Mesendoderm (in vitro differentiated cells): ENCODE results near the gene TTYH1.

Experiments
- DNase-seq: peaks from one replicate; pipeline ENCODE4 v3.0.0; 2013
- H2AK5ac ChIP-seq: 2 replicates; pipeline ENCODE4 v1.6.1; 2013; ENCODE audit warnings: low read length, inconsistent platforms
- H2BK120ac ChIP-seq: 2 replicates; pipeline ENCODE4 v1.6.1; 2013; ENCODE audit warnings: low read depth, mild to moderate bottlenecking, low read length, moderate library complexity, mixed read lengths
- H2BK15ac ChIP-seq: replicated peaks from 2 replicates; pipeline ENCODE4 v1.6.1; 2013; ENCODE audit warnings: low read depth, mild to moderate bottlenecking, moderate library complexity
- H2BK5ac ChIP-seq: 2 replicates; pipeline ENCODE4 v1.6.1; 2013; ENCODE audit warnings: low read length, inconsistent platforms
- H3K18ac ChIP-seq: 2 replicates; pipeline ENCODE4 v1.6.1; 2013; ENCODE audit warnings: mild to moderate bottlenecking, low read length, mixed read lengths
- H3K23ac ChIP-seq: one replicate; pipeline ENCODE4 v1.6.1; 2013; ENCODE audit warnings: low read length
- H3K27ac ChIP-seq: 2 replicates; pipeline ENCODE4 v1.5.1; 2013; ENCODE audit warnings: low read depth, mild to moderate bottlenecking, inconsistent platforms, low read length, moderate library complexity
- H3K27me3 ChIP-seq: 2 replicates; pipeline ENCODE4 v1.6.1; 2013; ENCODE audit warnings: low read length, control low read depth, mild to moderate bottlenecking, inconsistent platforms; ENCODE audit not compliant: insufficient read depth, poor library complexity
- H3K36me3 ChIP-seq: 2 replicates; pipeline ENCODE4 v1.6.1; 2013; ENCODE audit warnings: low read length, inconsistent platforms; ENCODE audit not compliant: control insufficient read depth, insufficient read depth
- H3K4ac ChIP-seq: one replicate; pipeline ENCODE4 v1.6.1; 2013; ENCODE audit warnings: low read depth, mild to moderate bottlenecking, low read length, moderate library complexity
- H3K4me1 ChIP-seq: 2 replicates; pipeline ENCODE4 v1.6.1; 2013; ENCODE audit warnings: low read depth, low read length, inconsistent platforms; ENCODE audit not compliant: control insufficient read depth
- H3K4me2 ChIP-seq: 2 replicates; pipeline ENCODE4 v1.6.1; 2013; ENCODE audit warnings: low read length
- H3K4me3 ChIP-seq: 2 replicates; pipeline ENCODE4 v1.5.1; 2013; ENCODE audit warnings: mild to moderate bottlenecking, low read length
- H3K56ac ChIP-seq: one replicate; pipeline ENCODE4 v1.6.1; 2013; ENCODE audit warnings: low read length
- H3K79me1 ChIP-seq: 2 replicates; pipeline ENCODE4 v1.6.1; 2013; ENCODE audit warnings: low read length, inconsistent platforms
- H3K79me2 ChIP-seq: 2 replicates; pipeline ENCODE4 v1.6.1; 2013; ENCODE audit warnings: mild to moderate bottlenecking, low read length; ENCODE audit not compliant: control insufficient read depth, insufficient read depth
- H3K9ac ChIP-seq: 2 replicates; pipeline ENCODE4 v1.6.1; 2013; ENCODE audit warnings: low read length, inconsistent platforms
- H4K5ac ChIP-seq: one replicate; pipeline ENCODE4 v1.6.1; 2013; ENCODE audit warnings: low read length
- H4K8ac ChIP-seq: one replicate; pipeline ENCODE4 v1.6.1; 2013; ENCODE audit warnings: low read depth, mild to moderate bottlenecking, control low read depth, low read length, moderate library complexity
- WGBS: extraction: QIAGEN DNeasy Blood & Tissue Kit; methylation state at CpG from one replicate; pipeline ENCODE4 v1.1.7; 2013; ENCODE audit warnings: low lambda C conversion rate, missing lambda C conversion rate; ENCODE audit not compliant: insufficient coverage; ENCODE audit errors: extremely low coverage; 5-methylcytosine and 5-hydroxymethylcytosine counted together

The TTYH1 gene

DNA sequence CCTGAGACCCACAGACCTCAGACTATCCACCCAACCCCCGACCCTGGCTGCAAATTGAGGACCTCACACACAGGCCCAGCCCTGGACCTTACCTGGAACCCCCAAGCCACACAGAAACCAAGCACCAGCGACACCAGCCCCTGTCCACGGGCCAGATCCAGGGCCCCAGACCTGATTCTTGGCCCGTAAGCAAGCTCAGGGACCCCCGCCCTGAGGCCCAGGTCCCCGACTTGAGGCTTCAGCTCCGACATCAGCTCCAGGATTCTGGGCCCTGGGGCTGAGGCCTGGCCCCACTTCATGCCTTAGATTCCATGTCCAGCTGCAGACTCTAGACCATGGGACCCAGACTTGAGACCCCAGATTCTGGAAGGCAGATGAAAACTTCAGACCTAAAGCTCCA lies 6.3 kb downstream of the TTYH1 start:
- H3K4me3 ChIP-seq: no peak overlapping the region

DNA sequence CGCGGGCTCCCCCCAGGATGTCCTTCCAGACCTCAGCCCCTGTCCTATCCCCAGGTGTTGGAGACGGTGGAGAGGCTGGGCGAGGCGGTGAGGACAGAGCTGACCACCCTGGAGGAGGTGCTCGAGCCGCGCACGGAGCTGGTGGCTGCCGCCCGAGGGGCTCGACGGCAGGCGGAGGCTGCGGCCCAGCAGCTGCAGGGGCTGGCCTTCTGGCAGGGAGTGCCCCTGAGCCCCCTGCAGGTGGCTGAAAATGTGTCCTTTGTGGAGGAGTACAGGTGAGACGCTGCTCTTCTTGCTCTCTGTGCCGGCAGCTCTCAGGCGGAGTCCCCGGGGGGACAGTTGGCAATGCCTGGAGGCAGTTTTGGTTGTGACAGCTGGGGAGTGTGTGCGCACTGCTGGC lies 6.9 kb downstream of the TTYH1 start:
- Histone ChIP-seq H2BK120ac (no peak overlapping the region), H3K4me2 (no peak overlapping the region), H2BK15ac (no peak overlapping the region), H3K27ac (no peak overlapping the region), H3K79me2 (no peaks in the 10 kb centered on the region), H3K23ac (no peak overlapping the region), H2AK5ac (no peak overlapping the region), H3K4me1 (no peaks in the 10 kb centered on the region), H3K27me3 (no peaks in the 10 kb centered on the region), H3K18ac (no peak overlapping the region), H3K56ac (no peak overlapping the region), H3K9ac (no peak overlapping the region), H2BK5ac (no peak overlapping the region), H3K4me3 (no peak overlapping the region), H4K5ac (no peak overlapping the region), H3K4ac (no peak overlapping the region), H3K36me3 (no peaks in the 10 kb centered on the region), H3K79me1 (no peaks in the 10 kb centered on the region), H4K8ac (no peak overlapping the region)
- no CpG with 5 or more reads among the region's 20 CpGs for WGBS
- DNase-seq: peak; percentile 49

More for the DNA sequence above, 6.3 kb downstream of the TTYH1 start:
- Histone ChIP-seq H2BK120ac (no peak overlapping the region), H3K4me1 (no peaks in the 10 kb centered on the region), H3K4ac (no peak overlapping the region), H3K79me1 (no peaks in the 10 kb centered on the region), H3K4me2 (no peak overlapping the region), H2BK15ac (no peak overlapping the region), H4K5ac (no peak overlapping the region), H2AK5ac (no peak overlapping the region), H4K8ac (no peak overlapping the region), H3K18ac (no peak overlapping the region), H3K9ac (no peak overlapping the region), H3K79me2 (no peaks in the 10 kb centered on the region), H3K23ac (no peak overlapping the region), H3K27ac (no peak overlapping the region), H2BK5ac (no peak overlapping the region), H3K56ac (no peak overlapping the region), H3K36me3 (no peaks in the 10 kb centered on the region), H3K27me3 (peaks cover under 1% of the 10 kb centered on the region)
- WGBS: no CpG with 5 or more reads among the region's 7 CpGs
- no peak for DNase-seq

DNA sequence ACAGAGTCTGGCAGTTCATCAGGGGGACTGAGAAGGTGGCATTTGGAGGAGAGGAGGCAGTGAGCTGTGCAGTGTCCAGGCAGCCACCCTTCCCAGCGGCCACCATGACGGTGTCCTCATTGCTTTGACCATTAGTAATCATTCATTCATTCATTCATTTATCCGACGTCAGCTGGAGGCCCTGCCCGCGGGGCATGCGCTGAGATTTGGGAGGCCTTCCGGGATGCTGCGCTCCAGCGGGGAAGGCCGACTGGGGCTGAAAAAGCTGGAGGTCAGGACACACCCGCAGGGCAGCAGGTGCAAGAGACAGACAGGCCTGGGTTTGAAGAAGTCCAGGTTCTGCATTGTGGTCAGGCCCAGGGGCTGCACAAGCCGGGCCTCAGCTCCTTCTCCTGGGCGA lies 8.9 kb downstream of the TTYH1 start:
- H2AK5ac ChIP-seq: no peak overlapping the region
- no peak overlapping the region for H4K8ac ChIP-seq
- no peak overlapping the region for H3K4me3 ChIP-seq
- no peaks in the 10 kb centered on the region for H3K79me2 ChIP-seq
- no peaks in the 10 kb centered on the region for H3K4me1 ChIP-seq
- no peak for DNase-seq
- H3K36me3 ChIP-seq: no peaks in the 10 kb centered on the region
- no CpG with 5 or more reads among the region's 14 CpGs for WGBS
- H3K27ac ChIP-seq: no peak overlapping the region
- H3K79me1 ChIP-seq: no peaks in the 10 kb centered on the region
- no peak overlapping the region for H3K23ac ChIP-seq
- H4K5ac ChIP-seq: no peak overlapping the region
- H2BK5ac ChIP-seq: no peak overlapping the region
- H3K4ac ChIP-seq: no peak overlapping the region
- no peaks in the 10 kb centered on the region for H3K27me3 ChIP-seq
- no peak overlapping the region for H3K4me2 ChIP-seq
- H3K56ac ChIP-seq: no peak overlapping the region
- no peak overlapping the region for H3K18ac ChIP-seq
- H2BK120ac ChIP-seq: no peak overlapping the region
- H3K9ac ChIP-seq: no peak overlapping the region
- H2BK15ac ChIP-seq: no peak overlapping the region

DNA sequence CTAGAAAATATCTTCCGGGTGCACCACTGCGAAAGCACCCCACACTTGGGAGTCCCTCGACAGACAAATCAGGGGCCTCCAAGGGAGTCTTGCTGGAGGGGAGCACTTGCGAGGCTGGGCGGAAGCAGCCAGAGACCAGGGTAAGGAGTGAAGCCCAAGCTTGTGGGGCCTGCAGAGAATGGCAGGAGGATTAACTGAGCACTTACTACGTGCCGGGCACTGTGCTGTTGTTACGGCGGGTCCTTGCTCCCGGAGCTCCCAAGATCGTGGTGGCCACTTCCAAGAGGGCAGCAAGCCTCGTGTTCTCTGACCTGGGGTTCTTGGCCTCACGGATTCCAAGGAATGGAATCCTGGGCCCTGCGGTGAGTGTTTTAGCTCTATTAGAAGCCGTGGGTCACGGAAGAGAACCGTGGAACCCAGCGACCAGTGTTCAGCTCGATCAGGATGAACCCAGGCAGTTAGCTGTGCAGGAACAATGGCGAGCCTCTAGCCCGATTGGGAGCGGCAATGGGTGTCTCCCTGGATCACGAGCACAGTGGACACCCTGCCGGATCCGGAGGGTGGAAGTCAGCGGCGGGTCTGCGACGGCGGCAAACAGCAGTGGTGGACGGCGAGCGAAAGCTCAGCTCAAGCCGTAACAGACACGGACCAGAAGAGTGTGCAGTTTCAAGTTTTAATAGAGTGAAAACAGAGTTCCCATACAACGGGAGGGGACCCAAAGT lies 9.6 kb downstream of the TTYH1 start:
- H3K56ac ChIP-seq: no peak overlapping the region
- no peak overlapping the region for H2BK5ac ChIP-seq
- H4K8ac ChIP-seq: no peak overlapping the region
- H3K27me3 ChIP-seq: no peaks in the 10 kb centered on the region
- H3K4me1 ChIP-seq: no peaks in the 10 kb centered on the region
- H3K79me1 ChIP-seq: no peaks in the 10 kb centered on the region
- no peak overlapping the region for H3K27ac ChIP-seq
- no peak overlapping the region for H3K9ac ChIP-seq
- no peak overlapping the region for H2BK120ac ChIP-seq
- no peak overlapping the region for H4K5ac ChIP-seq
- no peak overlapping the region for H2BK15ac ChIP-seq
- H3K4ac ChIP-seq: no peak overlapping the region
- H3K4me2 ChIP-seq: no peak overlapping the region
- H3K4me3 ChIP-seq: no peak overlapping the region
- H3K23ac ChIP-seq: no peak overlapping the region
- H3K36me3 ChIP-seq: no peaks in the 10 kb centered on the region
- no peaks in the 10 kb centered on the region for H3K79me2 ChIP-seq
- no CpG with 5 or more reads among the region's 36 CpGs for WGBS
- no peak overlapping the region for H3K18ac ChIP-seq
- H2AK5ac ChIP-seq: no peak overlapping the region
- no peak for DNase-seq

- Histone ChIP-seq H3K4me3 (no peak overlapping the region), H3K18ac (no peak overlapping the region), H3K79me2 (no peaks in the 10 kb centered on the region), H3K27me3 (no peaks in the 10 kb centered on the region), H3K4me2 (no peak overlapping the region), H2BK15ac (no peak overlapping the region), H3K4ac (no peak overlapping the region), H3K36me3 (no peaks in the 10 kb centered on the region), H2BK120ac (no peak overlapping the region), H3K23ac (no peak overlapping the region), H3K4me1 (no peaks in the 10 kb centered on the region), H3K9ac (no peak overlapping the region), H3K56ac (no peak overlapping the region), H4K5ac (no peak overlapping the region), H4K8ac (no peak overlapping the region), H3K79me1 (no peaks in the 10 kb centered on the region), H3K27ac (no peak overlapping the region), H2BK5ac (no peak overlapping the region), H2AK5ac (no peak overlapping the region)
- no peak for DNase-seq
- no CpG with 5 or more reads among the region's 5 CpGs for WGBS
Measured at GRCh38 chr19:54425382-54425723, 10.1 kb downstream of the TTYH1 start.

DNA sequence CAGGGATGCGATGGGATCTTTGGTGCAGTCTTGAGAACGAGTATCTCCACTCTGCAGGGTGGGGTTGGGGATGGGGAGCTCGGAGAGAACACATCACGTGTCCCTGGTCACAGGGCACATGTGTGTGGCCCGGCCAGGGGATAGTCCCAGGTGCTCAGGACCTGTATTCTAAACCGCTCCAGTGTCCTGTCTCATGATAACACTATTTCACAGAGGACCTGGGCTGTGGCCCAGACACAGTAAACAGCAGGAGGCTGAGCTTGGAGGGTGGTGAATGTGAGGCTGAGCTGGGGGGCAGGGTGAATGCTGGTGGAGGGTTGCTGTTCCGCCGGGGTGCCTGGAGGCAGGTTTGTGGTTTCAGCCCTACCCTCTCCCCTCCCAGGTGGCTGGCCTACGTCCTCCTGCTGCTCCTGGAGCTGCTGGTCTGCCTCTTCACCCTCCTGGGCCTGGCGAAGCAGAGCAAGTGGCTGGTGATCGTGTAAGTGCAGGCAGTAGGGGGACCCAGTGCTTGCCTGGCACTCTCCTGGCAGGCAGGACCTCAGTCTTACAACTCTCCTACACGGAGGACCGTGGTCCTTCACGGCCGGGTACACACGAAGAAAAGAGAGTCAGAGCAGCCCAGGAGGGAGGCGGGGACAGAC lies 11.1 kb downstream of the TTYH1 start:
- Histone ChIP-seq H2BK15ac (no peak overlapping the region), H2BK120ac (no peak overlapping the region), H2AK5ac (no peak overlapping the region), H2BK5ac (no peak overlapping the region), H3K27me3 (no peaks in the 10 kb centered on the region), H3K23ac (no peak overlapping the region), H3K4ac (no peak overlapping the region), H3K36me3 (no peaks in the 10 kb centered on the region), H3K9ac (no peak overlapping the region), H3K79me1 (no peaks in the 10 kb centered on the region), H4K8ac (no peak overlapping the region), H3K18ac (no peak overlapping the region), H3K4me2 (no peak overlapping the region), H4K5ac (no peak overlapping the region), H3K79me2 (no peaks in the 10 kb centered on the region), H3K56ac (no peak overlapping the region), H3K27ac (no peak overlapping the region), H3K4me1 (no peaks in the 10 kb centered on the region), H3K4me3 (no peak overlapping the region)
- no CpG with 5 or more reads among the region's 17 CpGs for WGBS
- no peak for DNase-seq
